Esophagus (tissue), 2 donors: Measurements from ENCODE around the gene SLC22A7. TPM values are rescaled to one million over a fixed set of nuclear protein-coding genes. Genes with fewer than 3 reads are reported as not detected.

Experiments used
- H3K27ac ChIP-seq, 2 donors: one replicate each; pipeline ENCODE4 v1.5.1; 2013; ENCODE audit warnings: low read depth in 2 of 2, mild to moderate bottlenecking in 2 of 2, inconsistent platforms in 1 of 2, low read length in 1 of 2, moderate library complexity in 1 of 2
- H3K27me3 ChIP-seq, 2 donors: one replicate each; pipeline ENCODE4 v1.6.1; 2013; ENCODE audit warnings: low read length in 2 of 2, control low read depth in 1 of 2, mild to moderate bottlenecking in 1 of 2; ENCODE audit not compliant: insufficient read depth in 2 of 2, control insufficient read depth in 1 of 2
- H3K36me3 ChIP-seq, 2 donors: one replicate each; pipeline ENCODE4 v1.6.1; 2013; ENCODE audit warnings: low read length in 1 of 2; ENCODE audit not compliant: control insufficient read depth in 2 of 2, insufficient read depth in 2 of 2
- H3K4me1 ChIP-seq, 2 donors: one replicate each; pipeline ENCODE4 v1.6.1; 2013; ENCODE audit warnings: low read length in 1 of 2; ENCODE audit not compliant: control insufficient read depth in 2 of 2, insufficient read depth in 2 of 2
- H3K4me3 ChIP-seq, 2 donors: one replicate each; pipeline ENCODE4 v1.5.1; 2013; ENCODE audit warnings: low read length in 2 of 2, mild to moderate bottlenecking in 2 of 2, low read depth in 1 of 2, moderate library complexity in 1 of 2
- H3K9me3 ChIP-seq, 2 donors: one replicate each; pipeline ENCODE4 v1.6.1; 2013; ENCODE audit warnings: mild to moderate bottlenecking in 2 of 2, low read depth in 1 of 2, low read length in 1 of 2, moderate library complexity in 1 of 2; ENCODE audit not compliant: control insufficient read depth in 2 of 2, insufficient read depth in 1 of 2
- WGBS, 2 donors: extraction: QIAGEN DNeasy Blood & Tissue Kit; methylation state at CpG; one replicate each; pipeline ENCODE4 v1.1.7; 2013; 5-methylcytosine and 5-hydroxymethylcytosine counted together
- polyA plus RNA-seq, 2 donors: library from polyadenylated mRNA; stranded (reverse); fragments of 200-250 nt; gene quantifications; one replicate each; pipeline ENCODE4 v1.2.3, GENCODE V29; 2013
- donor health status: healthy with polysubstance abuse.
- donor health status: Bipolar disorder and iron deficiency.

SLC22A7 gene
- polyA plus RNA-seq, 2 donors, result not detected

DNA sequence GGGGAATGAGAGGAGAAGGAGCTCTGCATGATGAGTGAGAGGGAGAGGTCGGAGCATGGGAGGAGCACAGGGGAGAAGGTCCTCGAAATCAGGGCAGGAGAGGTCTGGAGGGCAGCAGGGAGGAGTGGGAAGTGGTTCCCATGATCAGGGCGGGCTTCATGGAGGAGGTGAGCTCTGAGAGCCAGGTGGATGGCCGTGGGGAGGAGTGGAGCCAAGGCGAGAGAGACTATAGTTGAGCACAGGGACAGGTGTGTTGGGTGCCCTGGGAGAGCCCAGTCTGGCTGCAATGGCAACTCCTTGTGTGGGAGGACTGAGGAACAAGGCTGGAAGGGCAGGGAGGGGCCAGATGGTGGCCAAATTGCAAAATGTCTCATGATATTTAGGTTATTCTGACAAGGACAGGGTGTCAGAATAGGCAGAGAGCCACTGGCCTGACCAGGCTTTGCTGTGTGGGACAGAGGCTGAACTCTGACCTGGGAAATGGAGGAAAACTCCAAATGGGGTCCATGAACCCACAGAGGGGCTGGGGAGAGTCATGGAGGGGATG, 33.4 kb upstream of the SLC22A7 start:
- peaks cover 0 to 1% of the 10 kb centered on the region in 2 donors for H3K36me3 ChIP-seq
- no peaks in the 10 kb centered on the region for H3K27me3 ChIP-seq
- H3K4me3 ChIP-seq, result no peak overlapping the region
- peaks cover 1 to 6% of the 10 kb centered on the region in 2 donors for H3K4me1 ChIP-seq
- no peak overlapping the region for H3K27ac ChIP-seq
- WGBS, 2 donors, result 84 to 86% methylated on average over 5 of the region's 5 CpGs
- no peaks in the 10 kb centered on the region for H3K9me3 ChIP-seq

DNA sequence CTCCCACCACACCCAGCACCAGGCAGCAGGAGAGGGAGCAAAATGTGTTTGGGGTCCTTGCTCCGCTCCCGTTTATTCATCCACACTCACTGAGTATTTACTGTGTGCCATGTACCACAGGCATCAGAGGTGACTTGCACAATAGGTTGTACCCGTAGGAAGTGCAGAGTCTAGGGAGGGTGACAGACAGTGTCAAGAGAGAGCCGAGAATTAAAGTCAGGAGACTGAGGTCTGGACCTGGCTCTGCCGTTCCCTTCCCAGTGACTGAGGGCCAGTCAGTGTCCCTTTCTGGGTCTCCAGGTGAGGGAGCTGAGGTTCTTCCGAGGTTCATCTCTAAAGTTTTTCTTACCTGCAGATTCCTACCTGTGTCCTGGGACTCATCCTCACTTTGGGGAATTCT, 32.5 kb upstream of the SLC22A7 start:
- Histone ChIP-seq H3K27ac (no peak overlapping the region), H3K4me3 (no peak overlapping the region), H3K36me3 (peaks cover 0 to 1% of the 10 kb centered on the region in 2 donors), H3K4me1 (peaks cover 3 to 6% of the 10 kb centered on the region in 2 donors), H3K27me3 (no peaks in the 10 kb centered on the region), H3K9me3 (no peaks in the 10 kb centered on the region)
- WGBS, 2 donors, result 88 to 93% methylated on average over 6 of the region's 6 CpGs

DNA sequence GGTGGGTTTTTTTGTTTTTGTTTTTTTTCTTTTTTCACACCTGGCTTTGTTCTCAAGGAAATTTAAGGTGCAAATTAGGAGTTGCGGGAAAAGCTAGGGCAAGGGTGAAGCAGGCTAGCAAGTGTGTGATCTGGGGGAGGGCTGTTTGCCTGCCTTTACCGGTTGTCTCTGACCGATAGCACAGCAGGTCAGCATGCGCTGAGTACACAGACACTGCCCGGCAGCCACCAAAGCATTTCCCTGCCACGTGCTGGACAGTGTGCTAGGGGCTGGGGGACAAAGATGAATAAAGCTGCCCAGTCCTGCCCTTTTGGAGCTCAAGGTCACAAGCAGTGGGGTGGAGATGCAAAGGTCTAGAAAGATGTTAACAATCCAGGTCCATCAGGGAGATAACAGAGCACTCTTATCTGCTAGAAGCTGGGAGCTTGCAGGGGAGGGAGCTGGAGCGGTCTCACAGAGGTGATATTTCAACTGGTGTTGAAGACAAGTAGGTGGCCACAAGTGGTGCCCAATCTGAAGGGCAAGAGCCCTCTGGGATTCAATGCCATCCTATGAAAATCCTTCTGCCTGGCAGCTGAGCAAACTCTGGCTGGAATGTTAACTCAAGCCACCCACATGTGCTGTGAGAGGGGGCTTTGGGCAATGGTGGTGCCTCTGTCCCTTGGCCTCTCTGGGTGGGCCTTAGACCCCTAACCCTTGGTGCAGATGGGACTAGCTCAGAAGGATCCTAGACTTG, 30.3 kb upstream of the SLC22A7 start:
- Histone ChIP-seq H3K27me3 (no peaks in the 10 kb centered on the region), H3K9me3 (no peaks in the 10 kb centered on the region), H3K4me1 (peaks cover 3 to 4% of the 10 kb centered on the region in 2 donors), H3K27ac (peak overlapping the region in 1 of 2 donors; percentile 29), H3K36me3 (peaks cover 0 to under 1% of the 10 kb centered on the region in 2 donors), H3K4me3 (no peak overlapping the region)
- WGBS, 2 donors, result 59 to 87% methylated on average over 7 of the region's 7 CpGs

DNA sequence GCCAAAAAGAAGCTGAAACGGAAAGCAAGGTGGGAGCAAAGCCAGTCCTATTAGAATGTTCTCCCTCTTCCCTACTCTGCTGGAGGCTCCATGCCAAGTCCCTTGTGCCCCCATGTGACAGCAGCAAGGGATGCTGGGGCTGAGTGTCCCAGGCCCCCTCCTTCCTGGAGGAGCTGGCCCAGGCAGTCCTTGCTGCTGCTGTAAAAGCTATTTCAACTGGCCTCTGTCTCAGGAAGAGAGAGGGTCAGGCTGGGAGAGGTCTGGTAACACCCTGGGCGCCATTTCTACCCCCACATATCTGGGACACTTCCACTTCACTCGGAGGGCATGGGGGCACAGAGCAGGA, 29.7 kb upstream of the SLC22A7 start:
- H3K27me3 ChIP-seq, result no peaks in the 10 kb centered on the region
- WGBS, 2 donors, result 55 to 70% methylated on average over 3 of the region's 3 CpGs
- no peaks in the 10 kb centered on the region for H3K36me3 ChIP-seq
- no peak overlapping the region for H3K4me3 ChIP-seq
- H3K9me3 ChIP-seq, result no peaks in the 10 kb centered on the region
- peak overlapping the region; percentile 3 to 29 for H3K27ac ChIP-seq
- H3K4me1 ChIP-seq, result peaks cover 3 to 4% of the 10 kb centered on the region in 2 donors

DNA sequence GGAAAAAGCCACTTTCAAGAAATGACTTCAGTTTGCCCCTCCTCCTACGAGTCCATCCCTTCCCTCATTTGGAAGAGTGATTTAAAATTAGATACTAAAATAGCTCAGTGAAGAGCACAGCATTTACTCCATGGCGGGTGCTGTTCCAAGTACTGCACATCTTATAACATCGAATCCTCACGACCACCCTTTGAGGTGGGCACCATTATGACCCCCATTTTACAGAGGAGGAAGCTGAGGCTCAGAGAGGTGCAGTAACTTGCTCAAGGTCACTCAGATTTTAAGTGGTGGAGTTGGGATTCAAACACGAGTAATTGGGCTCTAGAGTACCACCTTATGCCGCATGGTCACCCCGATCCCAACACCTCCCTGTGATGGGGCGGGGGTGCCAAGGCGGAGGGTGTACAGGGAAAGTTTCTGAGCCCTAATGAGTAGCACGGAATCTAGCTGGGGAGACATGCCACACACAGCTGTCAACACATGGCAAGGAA, 29.2 kb upstream of the SLC22A7 start:
- H3K4me1 ChIP-seq, result peaks cover 3 to 4% of the 10 kb centered on the region in 2 donors
- no peaks in the 10 kb centered on the region for H3K9me3 ChIP-seq
- 61 to 67% methylated on average over 10 of the region's 10 CpGs for WGBS, 2 donors
- no peaks in the 10 kb centered on the region for H3K36me3 ChIP-seq
- H3K27ac ChIP-seq, result peak overlapping the region; percentile 11 to 17
- no peaks in the 10 kb centered on the region for H3K27me3 ChIP-seq
- peak overlapping the region in 1 of 2 donors; percentile 18 for H3K4me3 ChIP-seq

DNA sequence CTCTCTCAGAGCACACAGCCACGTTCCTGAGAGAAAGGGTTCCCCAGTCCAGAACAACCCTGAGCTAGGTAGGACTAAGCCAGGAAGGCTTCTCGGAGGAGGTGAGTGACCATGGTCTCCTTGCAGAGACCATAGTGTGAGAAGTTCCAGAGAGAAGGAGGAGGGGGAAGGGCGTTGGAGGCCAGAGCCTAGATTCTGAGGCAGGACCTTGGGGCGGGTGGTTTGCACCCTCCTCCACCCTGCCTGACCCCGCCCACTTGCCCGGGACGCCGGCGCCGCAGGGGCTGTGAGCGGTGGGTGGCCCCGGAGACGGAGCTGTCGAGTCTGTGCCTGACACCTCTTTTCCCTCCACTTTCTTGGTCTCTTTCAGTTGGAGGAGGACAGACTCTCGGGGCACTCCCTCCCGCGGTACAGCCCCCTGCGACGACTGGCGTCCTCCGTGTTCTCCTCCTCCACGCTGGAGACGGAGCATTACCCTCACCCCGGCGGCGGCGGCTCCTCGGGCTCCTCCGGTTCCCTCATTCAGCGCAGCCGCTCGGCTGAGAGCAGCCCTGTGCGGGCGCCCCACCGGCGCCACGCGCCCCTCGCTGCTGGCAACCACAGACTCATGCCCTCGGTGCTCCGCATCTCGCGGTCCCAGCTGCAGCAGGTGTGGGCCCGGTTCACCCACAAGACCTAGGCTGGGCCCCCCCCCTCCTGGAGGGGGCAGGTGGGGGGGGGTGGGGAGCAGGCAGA, 28.6 kb upstream of the SLC22A7 start:
- Histone ChIP-seq H3K4me1 (peaks cover 3 to 4% of the 10 kb centered on the region in 2 donors), H3K27ac (peak overlapping the region; percentile 11 to 39), H3K9me3 (no peaks in the 10 kb centered on the region), H3K36me3 (no peaks in the 10 kb centered on the region), H3K27me3 (no peaks in the 10 kb centered on the region), H3K4me3 (peak overlapping the region; percentile 18 to 20)
- 3 to 4% methylated on average over 29 to 44 of the region's 44 CpGs for WGBS, 2 donors

DNA sequence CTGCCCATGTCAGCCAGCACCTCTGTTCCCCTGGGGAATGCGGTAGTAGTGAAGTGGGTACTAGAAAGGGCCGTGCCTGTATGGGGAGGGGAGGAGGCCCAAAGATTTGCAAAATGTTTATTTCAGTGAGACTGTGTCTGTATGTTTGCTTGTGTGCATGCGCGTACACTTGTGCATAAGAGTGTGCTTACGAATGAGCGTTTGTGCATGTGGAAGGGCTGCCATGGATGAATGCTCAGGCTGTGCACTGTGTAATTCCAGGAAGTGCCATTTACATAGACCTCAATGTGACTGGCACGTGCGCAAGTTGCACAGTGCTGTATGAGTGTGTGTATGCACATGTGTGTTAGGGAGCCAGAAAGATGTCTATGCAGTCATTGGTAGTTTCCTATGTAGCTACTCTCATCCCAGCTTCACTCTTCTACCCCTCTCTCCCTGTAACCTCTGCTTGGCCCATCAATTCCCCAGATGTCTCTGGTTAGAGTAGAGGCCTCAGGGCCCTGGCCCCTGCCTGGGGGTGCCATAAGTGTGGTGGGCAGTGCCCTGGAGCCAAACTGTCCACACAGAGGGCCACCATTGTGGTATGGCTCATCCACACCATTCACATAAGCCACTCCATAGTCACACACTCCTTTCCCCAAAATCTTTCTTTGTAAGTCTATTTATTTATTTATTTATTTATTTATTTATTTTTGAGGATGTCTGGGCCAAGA, 26.8 kb upstream of the SLC22A7 start:
- Histone ChIP-seq H3K27me3 (no peaks in the 10 kb centered on the region), H3K4me3 (no peak overlapping the region), H3K4me1 (peaks cover 3 to 4% of the 10 kb centered on the region in 2 donors), H3K9me3 (no peaks in the 10 kb centered on the region), H3K36me3 (no peaks in the 10 kb centered on the region), H3K27ac (no peak overlapping the region)
- WGBS, 2 donors, result 86 to 90% methylated on average over 8 of the region's 8 CpGs

DNA sequence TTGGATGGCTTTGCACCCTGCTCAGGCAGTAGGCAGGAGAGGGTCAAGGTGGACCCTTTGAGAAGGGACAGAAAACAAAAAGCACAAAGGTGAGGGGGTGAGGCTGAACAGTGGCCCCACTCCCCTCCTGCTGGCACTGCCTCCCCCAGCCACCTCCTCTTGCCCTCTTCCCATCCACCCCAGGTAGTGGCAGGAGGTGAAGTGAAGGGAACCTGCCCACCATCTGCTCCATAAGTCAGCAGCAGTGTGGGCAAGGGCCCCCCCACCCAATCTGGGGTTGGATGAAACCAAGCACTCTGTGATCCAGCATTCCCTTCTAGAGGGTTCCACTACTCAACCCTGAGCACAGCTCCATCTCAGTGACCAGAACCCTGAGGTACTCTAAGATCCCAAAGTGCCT, 26.1 kb upstream of the SLC22A7 start:
- Histone ChIP-seq H3K27me3 (no peaks in the 10 kb centered on the region), H3K4me3 (no peak overlapping the region), H3K36me3 (no peaks in the 10 kb centered on the region), H3K9me3 (no peaks in the 10 kb centered on the region), H3K27ac (no peak overlapping the region), H3K4me1 (peaks cover 3 to 4% of the 10 kb centered on the region in 2 donors)

DNA sequence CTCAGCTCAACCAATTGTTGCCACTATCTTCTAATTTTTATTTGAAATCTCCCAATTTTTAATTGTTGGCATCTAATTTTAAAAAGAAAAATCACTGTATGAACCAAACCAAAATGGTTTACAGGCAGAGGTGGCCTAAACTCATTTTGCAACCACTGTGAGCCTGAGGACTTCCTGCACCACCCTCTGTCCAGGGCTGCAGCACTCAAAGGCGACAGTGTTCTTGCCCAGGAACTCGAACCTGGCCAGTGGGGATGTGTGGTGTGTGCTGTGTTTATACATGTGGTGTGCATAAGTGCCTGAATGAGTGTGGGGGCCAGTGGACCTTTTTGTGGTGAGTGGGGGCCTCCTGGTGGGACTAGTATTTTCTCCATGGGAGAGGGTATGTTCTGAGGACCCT, 24.4 kb upstream of the SLC22A7 start:
- Histone ChIP-seq H3K36me3 (no peaks in the 10 kb centered on the region), H3K4me3 (no peak overlapping the region), H3K27ac (no peak overlapping the region), H3K4me1 (peaks cover 3 to 4% of the 10 kb centered on the region in 2 donors), H3K9me3 (no peaks in the 10 kb centered on the region), H3K27me3 (no peaks in the 10 kb centered on the region)
- 61 to 64% methylated on average over 2 of the region's 2 CpGs for WGBS, 2 donors
